A549 (cell line): ENCODE data around the gene CA12. TPM values are rescaled to one million over a fixed set of nuclear protein-coding genes. Genes with fewer than 3 reads are reported as not detected.
A peak's percentile ranks its signal among the peaks of the same experiment; 100 is the strongest.

ENCODE experiments used
- ATAC-seq, 2 experiments: fragments of 200-7000 bp in 1 of 2; fragments of >200 bp in 1 of 2; cut with Nextera tagmentation in 1 of 2; cut with Tn5 transposase in 1 of 2; 3 replicates each; pipeline versions ENCODE4 v1.8.0 to v1.9.1; 2018 to 2020; ENCODE audit warnings: mild to moderate bottlenecking in 1 of 2, moderate library complexity in 1 of 2
- CTCF ChIA-PET: fragments of 300-600 bp; sonication (Branson Sonifier 250); formaldehyde crosslinking; extraction: SDS; loops from one replicate; lab custom pipeline; 2021; ENCODE audit warnings: antibody characterized with exemption, inconsistent platforms; lab: Yijun Ruan, JAX
- POLR2A ChIA-PET: fragments of 350-600 bp; formaldehyde crosslinking; extraction: SDS; loops from one replicate; lab custom pipeline; 2021; ENCODE audit warnings: antibody characterized with exemption, inconsistent platforms; lab: Yijun Ruan, JAX
- DNase-seq, 2 experiments: peaks; one replicate each; pipeline versions ENCODE4 v3.0.0 to v3.0.0-alpha.2; 2011 to 2016; ENCODE audit warnings: low read depth in 1 of 2, low spot score in 1 of 2
- FAIRE-seq: peaks from 2 replicates; lab custom pipeline; 2011; peaks lifted over from hg19 to GRCh38; lab: Jason Lieb, UNC
- H3K27ac ChIP-seq, 2 experiments: fragments of >200 bp; sonication (Bioruptor Twin); formaldehyde crosslinking; 3 replicates each; pipeline ENCODE4 v1.5.1; 2016 to 2017
- H3K4me1 ChIP-seq: fragments of >200 bp; sonication (Bioruptor Twin); formaldehyde crosslinking; 3 replicates; pipeline ENCODE4 v1.6.1; 2016
- H3K4me2 ChIP-seq: fragments of >200 bp; sonication (Bioruptor Twin); formaldehyde crosslinking; 3 replicates; pipeline ENCODE4 v1.6.1; 2016
- H3K4me3 ChIP-seq: fragments of >200 bp; sonication (Bioruptor Twin); formaldehyde crosslinking; 3 replicates; pipeline ENCODE4 v1.5.1; 2016
- H3K9me3 ChIP-seq: fragments of >200 bp; sonication (Bioruptor Twin); formaldehyde crosslinking; 3 replicates; pipeline ENCODE4 v1.6.1; 2016
- BHLHE40 ChIP-seq: IDR thresholded peaks from 2 replicates; pipeline ENCODE4 v1.6.1; 2012; ENCODE audit warnings: low read depth, low read length, inconsistent platforms
- CBX8 ChIP-seq: fragments of 200-600 bp; sonication (generic); IDR thresholded peaks from 2 replicates; pipeline ENCODE4 v1.6.1; 2016
- CEBPB ChIP-seq, 2 experiments: fragments of >200 bp in 1 of 2; sonication (Bioruptor Twin) in 1 of 2; formaldehyde crosslinking in 1 of 2; IDR thresholded peaks; 2 replicates each; pipeline ENCODE4 v1.6.1; 2012 to 2016
- CHD2 ChIP-seq: fragments of 150-350 bp; IDR thresholded peaks from 2 replicates; pipeline ENCODE4 v1.6.1; 2014; ENCODE audit warnings: low read length; ENCODE audit not compliant: partially characterized antibody
- CHD4 ChIP-seq: fragments of 200-600 bp; sonication (generic); IDR thresholded peaks from 2 replicates; pipeline ENCODE4 v1.6.1; 2016; ENCODE audit warnings: antibody characterized with exemption, mild to moderate bottlenecking, borderline replicate concordance
- CTCF ChIP-seq: fragments of >200 bp; sonication (Bioruptor Twin); formaldehyde crosslinking; IDR thresholded peaks from 3 replicates; pipeline ENCODE4 v1.5.1; 2016
- EHMT2 ChIP-seq: fragments of 200-600 bp; sonication (generic); IDR thresholded peaks from 2 replicates; pipeline ENCODE4 v1.6.1; 2016; ENCODE audit warnings: antibody characterized with exemption, low read depth, mild to moderate bottlenecking, moderate library complexity
- ESRRA ChIP-seq: fragments of 150-350 bp; IDR thresholded peaks from 2 replicates; pipeline ENCODE4 v1.6.1; 2014; ENCODE audit warnings: mild to moderate bottlenecking, low read length, borderline replicate concordance
- FOSB ChIP-seq: fragments of 250-450 bp; sonication (Bioruptor Pico); IDR thresholded peaks from 2 replicates; pipeline ENCODE4 v1.5.0; 2020; ENCODE audit warnings: mild to moderate bottlenecking, moderate library complexity
- GATA3 ChIP-seq: IDR thresholded peaks from 2 replicates; pipeline ENCODE4 v1.6.1; 2012; ENCODE audit warnings: borderline replicate concordance
- HEYL ChIP-seq: fragments of 250-450 bp; sonication (Bioruptor Pico); IDR thresholded peaks from 2 replicates; pipeline ENCODE4 v1.8.0; 2021; ENCODE audit warnings: mild to moderate bottlenecking, moderate library complexity
- JUN ChIP-seq, 2 experiments: fragments of >200 bp; sonication (Bioruptor Twin); formaldehyde crosslinking; IDR thresholded peaks; 2 replicates in 1 of 2; 3 replicates in 1 of 2; pipeline ENCODE4 v1.6.1; 2016 to 2017
- KDM5A ChIP-seq: fragments of 200-600 bp; sonication (generic); IDR thresholded peaks from 2 replicates; pipeline ENCODE4 v1.6.1; 2016; ENCODE audit warnings: antibody characterized with exemption, mild to moderate bottlenecking
- MAFK ChIP-seq: fragments of 450-650 bp; IDR thresholded peaks from 2 replicates; pipeline ENCODE4 v1.6.1; 2014; ENCODE audit not compliant: partially characterized antibody
- MAX ChIP-seq: IDR thresholded peaks from 2 replicates; pipeline ENCODE4 v1.6.1; 2012
- PBX3 ChIP-seq: IDR thresholded peaks from 2 replicates; pipeline ENCODE4 v1.6.1; 2012
- RAD21 ChIP-seq, 2 experiments: fragments of >200 bp in 1 of 2; sonication (Bioruptor Twin) in 1 of 2; formaldehyde crosslinking in 1 of 2; IDR thresholded peaks in 1 of 2; conservative IDR thresholded peaks in 1 of 2; 2 replicates in 1 of 2; 3 replicates in 1 of 2; pipeline ENCODE4 v1.6.1; 2012 to 2018; ENCODE audit warnings: inconsistent platforms in 1 of 2
- REST ChIP-seq: fragments of 200-600 bp; sonication (generic); IDR thresholded peaks from 2 replicates; pipeline ENCODE4 v1.6.1; 2016; ENCODE audit warnings: antibody characterized with exemption, mild to moderate bottlenecking, moderate library complexity
- SREBF2 ChIP-seq: fragments of 450-650 bp; IDR thresholded peaks from 2 replicates; pipeline ENCODE4 v1.6.1; 2014; ENCODE audit warnings: mild to moderate bottlenecking, moderate library complexity
- ZC3H11A ChIP-seq: fragments of 450-650 bp; IDR thresholded peaks from 2 replicates; pipeline ENCODE4 v1.6.1; 2014; ENCODE audit warnings: antibody characterized with exemption, mild to moderate bottlenecking
- WGBS: methylation state at CpG from one replicate; pipeline ENCODE4 v1.1.6; 2017; ENCODE audit errors: missing lambda C conversion rate; 5-methylcytosine and 5-hydroxymethylcytosine counted together
- polyA plus RNA-seq, 4 experiments: library from polyadenylated mRNA; depleted of rRNA in 3 of 4; stranded (reverse); fragments of >200 nt; fragmentation: RNase III in 1 of 4; extraction: RNeasy Plus Mini Kit Qiagen cat#74134 plus additional on column Dnase treatment in 1 of 4; gene quantifications; 2 replicates in 3 of 4; 3 replicates in 1 of 4; pipeline ENCODE4 v1.2.3, GENCODE V29; 2011 to 2017

The CA12 gene
- polyA plus RNA-seq, 2 of the 4 experiments (the other 2 are of a cell fraction): 129 to 323 TPM

GRCh38 chr15:63360170-63360569 lies 21.5 kb downstream of the CA12 start:
- Histone ChIP-seq H3K27ac (no peak overlapping the region), H3K4me3 (no peak overlapping the region), H3K4me2 (no peak overlapping the region), H3K9me3 (no peaks in the 10 kb centered on the region), H3K4me1 (peaks cover 34% of the 10 kb centered on the region)
- ChIA-PET POLR2A (no interaction called here), CTCF (interaction anchor here (0.6 to 3.2 kb wide), 6 partner anchors 9 to 71 kb away, joined by 3 to 16 read pairs (median 4); no protein-coding TSS in a partner anchor)
- FAIRE-seq (no peak), ATAC-seq (no peak), DNase-seq (no peak)
- TF ChIP-seq CHD2 (no peak), BHLHE40 (no peak), KDM5A (no peak), ESRRA (no peak), CHD4 (no peak), RAD21 (conservative IDR thresholded peaks at IDR 0.05 in 1 of 2, IDR thresholded peaks at IDR 0.05 in 1 of 2) (no peak), MAFK (peak; percentile 11), EHMT2 (no peak)
- WGBS: 77% methylated on average over 4 of the region's 4 CpGs

- no peaks in the 10 kb centered on the region for H3K9me3 ChIP-seq
- DNase-seq: no peak
- TF ChIP-seq ESRRA: no peak
- TF ChIP-seq ZC3H11A: no peak
- no peak for TF ChIP-seq PBX3
- TF ChIP-seq FOSB (CRISPR knock-in tag): no peak
- TF ChIP-seq CEBPB (IDR thresholded peaks at IDR 0.05): no peak
- no peak for TF ChIP-seq KDM5A
- no peak for TF ChIP-seq REST
- no peak for TF ChIP-seq MAX
- no peak for TF ChIP-seq GATA3
- no peak for TF ChIP-seq CBX8
- TF ChIP-seq CTCF: no peak
- TF ChIP-seq JUN (IDR thresholded peaks at IDR 0.05): no peak
- TF ChIP-seq SREBF2: no peak
- TF ChIP-seq HEYL: no peak
- TF ChIP-seq, all 56 proteins: peak for 0
- Histone ChIP-seq H3K4me3 (no peak overlapping the region), H3K27ac (peak overlapping the region in 1 of 2 experiments; percentile 3; a peak in 1 of 6 replicates), H3K4me1 (peaks cover 34% of the 10 kb centered on the region), H3K4me2 (no peak overlapping the region)
- ChIA-PET CTCF (interaction anchor here (1.2 to 1.3 kb wide), 2 partner anchors 10 to 45 kb away, joined by 3 to 4 read pairs; no protein-coding TSS in a partner anchor), POLR2A (no interaction called here)
- no peak for ATAC-seq
- no peak for FAIRE-seq
- WGBS: 83% methylated on average over 15 of the region's 15 CpGs
These were observed 23.2 kb downstream of the CA12 start for GRCh38 chr15:63358241-63359029.
